HuH-7 (cell line): ENCODE measurements around the gene FATE1.

Experiments used
- DNase-seq: peaks from one replicate; pipeline ENCODE4 v3.0.0; 2011; ENCODE audit warnings: low spot score

Gene FATE1

DNA sequence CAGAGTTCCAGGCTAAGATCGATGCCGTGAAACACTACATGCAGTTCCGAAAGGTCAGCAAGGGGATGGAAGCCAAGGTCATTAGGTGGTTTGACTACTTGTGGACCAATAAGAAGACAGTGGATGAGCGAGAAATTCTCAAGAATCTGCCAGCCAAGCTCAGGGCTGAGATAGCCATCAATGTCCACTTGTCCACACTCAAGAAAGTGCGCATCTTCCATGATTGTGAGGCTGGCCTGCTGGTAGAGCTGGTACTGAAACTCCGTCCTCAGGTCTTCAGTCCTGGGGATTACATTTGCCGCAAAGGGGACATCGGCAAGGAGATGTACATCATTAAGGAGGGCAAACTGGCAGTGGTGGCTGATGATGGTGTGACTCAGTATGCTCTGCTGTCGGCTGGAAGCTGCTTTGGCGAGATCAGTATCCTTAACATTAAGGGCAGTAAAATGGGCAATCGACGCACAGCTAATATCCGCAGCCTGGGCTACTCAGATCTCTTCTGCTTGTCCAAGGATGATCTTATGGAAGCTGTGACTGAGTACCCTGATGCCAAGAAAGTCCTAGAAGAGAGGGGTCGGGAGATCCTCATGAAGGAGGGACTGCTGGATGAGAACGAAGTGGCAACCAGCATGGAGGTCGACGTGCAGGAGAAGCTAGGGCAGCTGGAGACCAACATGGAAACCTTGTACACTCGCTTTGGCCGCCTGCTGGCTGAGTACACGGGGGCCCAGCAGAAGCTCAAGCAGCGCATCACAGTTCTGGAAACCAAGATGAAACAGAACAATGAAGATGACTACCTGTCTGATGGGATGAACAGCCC is 28.0 kb downstream of the FATE1 start:
- no peak for DNase-seq

DNA sequence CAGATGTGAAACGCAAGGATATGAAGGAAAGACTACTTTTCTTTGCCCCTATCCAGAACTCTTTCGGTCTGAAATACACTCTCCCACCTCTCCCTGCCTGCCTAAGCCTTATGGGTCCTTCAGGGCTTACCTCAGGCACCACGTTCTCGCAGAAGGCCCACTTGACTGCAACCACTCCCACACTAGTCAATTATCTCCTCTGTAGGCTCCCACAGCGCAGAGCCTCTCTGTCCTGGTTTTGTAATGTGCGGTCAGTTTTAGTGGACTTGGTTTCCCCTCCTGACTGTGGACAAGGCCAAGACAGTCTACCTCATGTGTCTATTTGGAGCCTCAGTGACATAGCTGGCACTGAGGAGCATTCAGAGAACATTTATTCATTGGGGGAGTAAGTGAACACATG is 29.8 kb downstream of the FATE1 start:
- no peak for DNase-seq

DNA sequence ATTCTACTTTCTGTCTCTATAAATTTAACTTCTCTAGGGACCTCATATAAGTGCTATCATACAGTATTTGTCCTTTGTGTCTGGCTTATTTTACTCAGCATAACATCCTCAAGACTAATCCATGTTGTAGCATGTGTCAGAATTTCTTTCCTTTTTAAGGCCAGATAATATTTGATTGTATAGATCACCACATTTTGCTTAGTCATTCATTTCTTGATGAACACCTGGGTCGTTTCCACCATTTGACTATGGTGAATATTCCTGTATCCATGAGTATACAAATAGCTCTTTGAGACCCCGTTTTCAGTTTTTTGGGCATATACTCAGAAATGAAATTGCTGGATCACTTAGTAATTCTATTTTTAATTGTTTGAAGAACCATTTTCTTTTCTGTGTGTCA is 30.7 kb downstream of the FATE1 start:
- no peak for DNase-seq

DNA sequence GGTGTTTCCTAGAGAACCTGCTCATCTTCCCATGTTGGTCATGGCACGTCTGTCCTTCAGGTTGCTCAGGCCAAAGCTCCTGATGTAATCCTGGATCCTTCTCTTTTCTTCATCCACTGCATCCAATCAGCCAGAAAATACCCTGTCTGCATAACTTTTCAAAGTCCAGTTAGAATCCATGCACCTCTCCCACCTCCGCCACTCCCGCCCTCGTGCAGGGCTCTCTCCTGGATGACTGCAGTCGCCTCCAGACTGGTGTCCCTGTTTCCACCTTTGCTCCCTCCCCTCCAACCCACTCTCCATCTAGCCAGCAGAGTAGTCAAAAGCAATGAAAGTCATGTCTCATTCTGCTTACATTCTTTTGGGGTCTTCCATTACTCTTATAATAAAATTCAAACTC is 34.7 kb downstream of the FATE1 start:
- no peak for DNase-seq

DNA sequence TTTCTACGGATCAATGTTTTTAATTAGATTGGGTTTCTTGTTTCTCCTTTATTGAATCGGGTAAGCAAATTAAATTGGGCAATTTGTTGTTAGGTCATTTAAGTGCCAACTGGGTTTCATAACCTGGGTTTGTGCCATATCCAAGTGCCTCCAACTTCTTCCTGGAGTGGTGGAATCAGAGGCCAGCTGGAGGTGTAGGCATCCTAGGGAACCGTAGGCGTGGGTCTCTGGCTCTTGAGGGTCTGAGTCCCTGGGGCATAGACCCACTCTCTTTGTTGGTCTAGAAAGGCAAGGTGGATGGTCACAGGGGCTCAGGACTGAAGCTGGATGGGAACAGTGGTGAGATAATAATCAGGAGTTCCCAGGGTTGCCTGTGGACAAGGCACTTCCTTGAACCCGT is 37.0 kb downstream of the FATE1 start:
- no peak for DNase-seq

DNA sequence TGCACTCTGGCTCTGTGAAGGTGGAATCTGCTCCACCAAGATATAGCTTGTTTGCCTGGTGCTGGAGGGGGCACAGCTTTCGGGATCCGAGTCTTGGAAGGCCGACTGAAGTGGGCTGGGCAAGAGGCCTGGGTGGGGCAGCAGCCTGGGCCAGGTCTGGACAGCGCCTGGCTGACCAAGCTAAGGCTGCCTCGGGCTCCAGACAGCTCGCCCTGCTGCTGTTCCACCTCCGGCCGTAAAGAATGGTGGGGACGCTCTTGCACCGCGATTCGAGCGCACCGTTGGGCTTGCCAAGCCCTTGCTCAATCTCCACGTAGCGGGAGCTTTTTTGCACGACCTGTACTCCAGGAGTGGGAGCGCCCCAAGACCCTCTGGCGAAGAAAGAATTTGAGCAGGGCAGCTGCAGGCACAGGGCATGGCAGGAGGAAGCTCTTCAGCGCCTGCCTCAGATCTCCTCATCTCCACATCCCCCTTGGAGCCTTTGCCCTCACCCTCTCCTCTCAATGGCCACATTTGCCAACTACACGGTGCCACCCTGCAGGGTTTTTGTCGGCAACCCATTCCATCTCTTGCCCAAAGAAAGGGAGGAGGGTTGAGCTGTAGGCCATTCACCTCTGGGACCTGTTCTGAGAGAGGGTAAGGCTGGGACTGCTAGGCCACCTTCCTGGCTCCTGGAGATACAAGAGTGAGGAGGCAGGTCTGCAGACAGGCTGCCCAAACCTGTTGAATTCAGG is 37.6 kb downstream of the FATE1 start:
- DNase-seq: peak; percentile 51

DNA sequence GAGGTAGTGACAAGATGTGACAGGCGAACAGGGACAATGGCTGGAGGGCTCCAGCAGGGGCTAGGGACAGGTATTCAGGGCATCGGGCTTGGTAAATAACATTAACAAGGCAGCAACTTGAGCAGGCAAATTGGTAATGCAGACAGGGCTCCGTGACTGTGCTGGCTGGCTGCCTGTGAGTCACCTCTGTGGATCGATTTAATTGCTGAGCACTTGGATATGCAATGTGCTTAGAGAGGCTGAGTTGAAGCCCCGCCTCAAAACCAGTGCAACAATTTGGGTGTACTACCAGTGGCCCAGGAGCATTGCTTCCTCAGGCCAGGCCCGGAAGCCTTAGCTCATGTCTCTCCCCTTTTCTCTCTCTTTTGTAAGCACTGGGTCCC is 38.2 kb downstream of the FATE1 start:
- no peak for DNase-seq

DNA sequence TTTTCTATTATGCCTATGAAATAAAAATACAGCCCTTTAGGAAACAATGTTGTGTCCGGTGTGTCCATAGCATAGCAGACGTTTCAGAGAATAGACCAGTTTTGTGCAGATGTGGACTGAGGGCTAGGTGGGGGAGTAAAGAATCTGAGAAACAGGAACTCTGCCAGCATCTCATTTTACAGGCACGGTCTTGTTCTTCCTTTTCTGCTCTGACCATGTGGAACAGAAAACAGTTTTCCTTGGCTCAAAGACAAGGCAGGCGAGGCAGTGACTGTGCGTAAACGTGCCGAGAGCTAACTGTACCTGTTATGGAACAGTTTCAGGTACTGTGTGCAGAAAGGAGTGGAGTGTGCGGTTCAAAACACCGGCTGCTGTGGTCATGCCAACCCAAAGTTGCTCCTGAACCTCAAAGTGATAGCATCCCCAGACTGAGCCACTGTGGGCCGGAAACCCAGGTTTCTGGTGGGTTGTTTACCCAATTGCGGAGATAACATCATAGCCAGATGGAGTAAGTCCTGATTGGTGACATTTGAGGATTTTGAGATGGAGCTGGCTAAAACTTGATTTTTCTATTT is 38.9 kb downstream of the FATE1 start:
- no peak for DNase-seq

DNA sequence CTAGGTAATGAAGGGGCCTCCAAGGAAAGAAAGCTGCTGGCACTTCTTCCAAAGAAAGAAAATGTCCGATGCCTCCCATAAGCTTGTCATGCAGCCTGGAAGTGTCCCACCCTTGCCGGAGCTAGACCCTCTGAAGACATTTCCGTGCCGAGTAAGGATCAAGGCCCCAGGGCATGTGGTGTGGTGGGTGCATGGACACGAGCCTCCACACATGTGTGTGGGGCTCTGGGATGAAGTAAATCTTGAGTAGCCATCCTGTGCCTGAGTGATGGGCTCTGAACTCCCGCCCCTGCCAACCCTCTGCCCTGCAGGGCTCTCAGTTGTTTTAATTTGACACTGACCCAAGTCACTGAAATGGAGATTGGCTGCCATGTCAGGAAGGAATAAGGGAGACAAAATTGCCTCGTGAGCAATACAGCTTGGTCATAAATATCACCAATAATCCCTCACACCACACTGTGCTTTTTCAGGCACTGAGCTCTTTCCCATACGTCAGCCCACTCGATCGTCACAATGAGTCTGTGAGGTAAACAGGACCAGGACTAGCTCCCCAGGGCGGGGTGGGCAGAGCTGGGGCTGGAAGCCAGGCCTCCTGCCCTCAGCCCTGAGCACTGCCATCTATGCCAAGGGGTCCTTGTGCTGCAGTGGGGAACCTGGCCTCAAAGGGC is 43.3 kb downstream of the FATE1 start:
- DNase-seq: no peak

DNA sequence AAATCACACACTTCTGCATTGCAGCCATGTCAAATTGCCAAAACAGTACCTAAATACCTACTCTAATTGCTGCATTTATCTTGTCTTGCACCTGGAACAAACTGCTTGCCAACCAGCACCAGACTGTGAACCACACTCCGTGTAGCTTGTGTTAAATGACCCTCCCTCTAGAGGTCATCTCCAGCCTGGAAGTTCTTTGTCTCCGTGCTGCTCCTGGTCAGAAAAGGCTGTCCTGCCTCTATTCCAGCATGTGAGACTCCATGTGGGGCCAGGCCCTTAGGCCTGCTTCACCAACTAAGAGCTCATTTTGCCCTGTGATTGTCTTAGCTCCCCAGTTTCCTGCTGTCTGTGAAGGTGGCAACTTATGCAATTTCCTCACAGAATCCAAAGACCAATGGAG is 47.0 kb downstream of the FATE1 start:
- DNase-seq: no peak

DNA sequence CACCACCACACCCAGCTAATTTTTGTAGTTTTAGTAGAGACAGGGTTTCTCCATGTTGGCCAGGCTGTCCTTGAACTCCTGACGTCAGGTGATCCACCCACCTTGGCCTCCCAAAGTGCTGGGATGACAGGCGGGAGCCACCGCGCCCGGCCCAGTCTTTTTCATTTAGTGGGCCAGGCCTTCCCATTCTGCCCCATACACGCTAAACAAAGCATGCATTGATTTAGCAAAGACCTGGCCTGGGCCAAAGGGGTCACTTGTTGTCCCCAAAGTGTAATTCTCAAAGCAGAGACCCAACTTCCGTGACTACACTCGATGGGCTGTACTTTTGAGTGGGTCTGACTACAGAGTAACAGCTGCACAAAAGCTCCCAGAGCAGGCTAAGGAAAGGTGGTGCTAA is 47.9 kb downstream of the FATE1 start:
- no peak for DNase-seq

DNA sequence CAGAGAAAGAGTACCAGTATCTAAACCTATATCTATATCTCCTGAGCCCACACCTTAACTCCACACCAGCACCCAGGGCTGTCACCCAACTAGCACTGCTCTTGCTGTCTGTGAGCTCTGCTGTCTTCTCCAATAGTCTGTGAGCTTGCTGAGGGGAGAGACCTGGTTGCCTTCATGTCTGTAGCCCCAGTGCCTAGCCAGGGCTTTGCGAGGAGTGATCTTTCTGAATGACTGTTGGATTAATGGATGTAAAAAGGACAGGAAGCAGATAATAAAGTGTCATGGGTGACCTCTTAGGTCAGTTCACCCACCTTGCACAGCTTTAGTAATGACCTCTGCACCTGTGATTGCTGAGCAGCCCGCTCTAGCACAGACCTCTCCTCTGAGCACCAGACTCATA is 49.2 kb downstream of the FATE1 start:
- no peak for DNase-seq

DNA sequence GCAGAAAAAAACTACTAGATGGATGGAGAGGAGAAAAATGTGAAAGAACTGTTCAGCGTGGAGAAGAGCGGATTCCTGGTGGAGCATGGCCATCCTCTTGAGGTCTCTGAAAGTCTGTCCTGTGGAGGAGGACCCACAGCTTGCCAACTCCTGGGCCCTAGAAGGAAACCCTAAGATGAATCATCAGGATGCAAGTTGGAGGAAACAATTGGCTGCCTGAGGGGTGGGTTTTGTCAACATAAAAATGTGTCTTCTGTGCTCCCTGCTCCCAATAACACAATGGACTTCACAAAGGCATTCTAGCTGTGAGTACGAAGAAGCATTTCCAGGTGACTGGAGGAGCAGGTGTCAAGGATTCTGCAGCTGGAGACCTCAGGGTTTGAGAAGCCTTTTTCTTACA is 55.9 kb downstream of the FATE1 start:
- no peak for DNase-seq
